ENCODE data around the gene RPL6. TPM values are rescaled to one million over a fixed set of nuclear protein-coding genes. Genes with fewer than 3 reads are reported as not detected.

RPL6 gene
- total RNA-seq, 2 donors from 2014 or later, result 700 to 967 TPM

- no peak overlapping the region for H3K27ac ChIP-seq
- TF ChIP-seq, protein P1, sequence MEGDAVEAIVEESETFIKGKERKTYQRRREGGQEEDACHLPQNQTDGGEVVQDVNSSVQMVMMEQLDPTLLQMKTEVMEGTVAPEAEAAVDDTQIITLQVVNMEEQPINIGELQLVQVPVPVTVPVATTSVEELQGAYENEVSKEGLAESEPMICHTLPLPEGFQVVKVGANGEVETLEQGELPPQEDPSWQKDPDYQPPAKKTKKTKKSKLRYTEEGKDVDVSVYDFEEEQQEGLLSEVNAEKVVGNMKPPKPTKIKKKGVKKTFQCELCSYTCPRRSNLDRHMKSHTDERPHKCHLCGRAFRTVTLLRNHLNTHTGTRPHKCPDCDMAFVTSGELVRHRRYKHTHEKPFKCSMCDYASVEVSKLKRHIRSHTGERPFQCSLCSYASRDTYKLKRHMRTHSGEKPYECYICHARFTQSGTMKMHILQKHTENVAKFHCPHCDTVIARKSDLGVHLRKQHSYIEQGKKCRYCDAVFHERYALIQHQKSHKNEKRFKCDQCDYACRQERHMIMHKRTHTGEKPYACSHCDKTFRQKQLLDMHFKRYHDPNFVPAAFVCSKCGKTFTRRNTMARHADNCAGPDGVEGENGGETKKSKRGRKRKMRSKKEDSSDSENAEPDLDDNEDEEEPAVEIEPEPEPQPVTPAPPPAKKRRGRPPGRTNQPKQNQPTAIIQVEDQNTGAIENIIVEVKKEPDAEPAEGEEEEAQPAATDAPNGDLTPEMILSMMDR (IDR thresholded peaks at IDR 0.05), result no peak
- H3K4me3 ChIP-seq, result no peak overlapping the region
- H3K27me3 ChIP-seq, result no peaks in the 10 kb centered on the region
- H3K9me3 ChIP-seq, result no peaks in the 10 kb centered on the region
- no peak for DNase-seq (ENCODE audit: low spot score)
- peaks cover 0 to 5% of the 10 kb centered on the region in 2 donors for H3K4me1 ChIP-seq
- no peaks in the 10 kb centered on the region for H3K36me3 ChIP-seq
Measured at GRCh38 chr12:112370868-112371510, 38.4 kb downstream of the RPL6 start.

- Histone ChIP-seq H3K27me3 (no peaks in the 10 kb centered on the region), H3K36me3 (no peaks in the 10 kb centered on the region), H3K27ac (no peak overlapping the region), H3K4me3 (no peak overlapping the region), H3K4me1 (peaks cover 0 to 5% of the 10 kb centered on the region in 2 donors), H3K9me3 (no peaks in the 10 kb centered on the region)
- TF ChIP-seq, protein P1 (IDR thresholded peaks at IDR 0.05), result no peak
- DNase-seq (ENCODE audit: low spot score), result no peak
Measured at GRCh38 chr12:112370199-112370598, 39.2 kb downstream of the RPL6 start.

DNA sequence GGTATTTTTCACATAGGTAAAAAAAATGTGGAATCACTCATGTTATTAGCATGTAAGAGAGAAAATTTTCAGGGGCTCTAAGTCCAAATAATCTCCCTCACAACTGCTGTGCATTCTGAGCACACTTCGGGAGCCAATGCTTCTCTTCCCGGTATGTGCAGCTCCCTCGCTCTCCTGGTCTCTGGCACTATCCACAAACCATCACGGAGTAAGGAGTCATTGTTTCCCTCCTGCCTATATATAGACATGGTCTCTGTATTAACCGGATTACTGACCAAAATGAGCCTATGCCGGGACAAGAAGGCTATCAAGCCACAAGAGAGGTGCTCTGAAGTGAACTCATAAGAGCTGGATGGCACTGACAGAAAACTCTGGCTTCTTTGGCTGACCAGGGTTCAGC is 40.5 kb downstream of the RPL6 start:
- H3K4me3 ChIP-seq, result no peak overlapping the region
- DNase-seq (ENCODE audit: low spot score), result no peak
- TF ChIP-seq, protein P1 (IDR thresholded peaks at IDR 0.05), result no peak
- no peak overlapping the region for H3K27ac ChIP-seq
- H3K4me1 ChIP-seq, result peaks cover 0 to 5% of the 10 kb centered on the region in 2 donors
- H3K36me3 ChIP-seq, result no peaks in the 10 kb centered on the region
- no peaks in the 10 kb centered on the region for H3K9me3 ChIP-seq
- H3K27me3 ChIP-seq, result no peaks in the 10 kb centered on the region

DNA sequence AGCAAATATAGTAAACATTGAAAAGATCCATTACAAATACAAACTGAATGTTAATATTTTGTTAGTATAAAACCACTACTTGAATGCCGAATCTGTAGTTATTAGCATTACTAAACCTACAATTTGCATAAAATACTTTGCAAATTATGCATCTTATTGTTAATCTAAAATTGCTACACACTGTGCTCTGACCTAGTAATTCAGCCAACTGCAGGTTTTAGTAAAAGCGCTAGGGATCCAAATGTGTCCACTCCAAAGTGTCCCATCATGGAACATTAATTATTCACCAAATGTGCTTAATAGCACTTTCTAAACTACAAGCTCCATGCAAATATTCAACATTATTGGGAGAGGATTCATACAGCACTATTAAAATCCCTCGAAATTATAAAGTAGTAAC is 41.4 kb downstream of the RPL6 start:
- H3K27me3 ChIP-seq, result no peaks in the 10 kb centered on the region
- no peaks in the 10 kb centered on the region for H3K9me3 ChIP-seq
- H3K36me3 ChIP-seq, result no peaks in the 10 kb centered on the region
- peaks cover 0 to 5% of the 10 kb centered on the region in 2 donors for H3K4me1 ChIP-seq
- no peak for DNase-seq (ENCODE audit: low spot score)
- H3K27ac ChIP-seq, result no peak overlapping the region
- TF ChIP-seq, protein P1 (IDR thresholded peaks at IDR 0.05), result no peak
- no peak overlapping the region for H3K4me3 ChIP-seq

DNA sequence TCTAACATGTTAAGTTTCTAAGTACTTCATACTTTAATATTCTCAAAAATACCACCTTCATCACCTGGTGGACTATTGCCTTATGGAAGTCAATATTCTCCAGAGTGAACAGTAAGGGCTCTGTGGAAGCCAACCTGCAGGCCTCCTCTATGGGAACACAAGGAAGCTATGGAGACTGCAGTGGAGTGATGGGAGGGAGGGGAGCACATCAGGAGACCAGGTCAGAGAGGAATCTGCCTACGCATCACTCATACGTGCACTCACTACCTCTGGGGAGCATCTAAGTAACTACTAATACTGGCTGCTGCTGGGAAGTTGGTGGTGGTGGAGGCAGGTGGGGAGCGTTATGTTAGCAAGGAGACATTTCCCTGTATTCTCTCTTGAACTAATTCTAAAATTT is 47.1 kb downstream of the RPL6 start:
- no peaks in the 10 kb centered on the region for H3K27me3 ChIP-seq
- no peaks in the 10 kb centered on the region for H3K36me3 ChIP-seq
- no peaks in the 10 kb centered on the region for H3K9me3 ChIP-seq
- H3K27ac ChIP-seq, result no peak overlapping the region
- no peak for DNase-seq (ENCODE audit: low spot score)
- no peak overlapping the region for H3K4me3 ChIP-seq
- TF ChIP-seq, protein P1 (IDR thresholded peaks at IDR 0.05), result no peak
- no peaks in the 10 kb centered on the region for H3K4me1 ChIP-seq

- DNase-seq (ENCODE audit: low spot score), result no peak
- TF ChIP-seq, protein P1 (IDR thresholded peaks at IDR 0.05), result no peak
- H3K27ac ChIP-seq, result no peak overlapping the region
- H3K36me3 ChIP-seq, result no peaks in the 10 kb centered on the region
- no peaks in the 10 kb centered on the region for H3K9me3 ChIP-seq
- H3K27me3 ChIP-seq, result no peaks in the 10 kb centered on the region
- no peaks in the 10 kb centered on the region for H3K4me1 ChIP-seq
- H3K4me3 ChIP-seq, result no peak overlapping the region
Measured at GRCh38 chr12:112361271-112361670, 48.1 kb downstream of the RPL6 start.

All from right atrium auricular region (tissue), 2 donors.